HG03469 (cell line): ENCODE results near the gene RBSN.

Experiments used
- ATAC-seq: cut with Tn5 transposase; IDR thresholded peaks from one replicate; pipeline ENCODE4 v1.9.1; 2021; ENCODE audit warnings: mild to moderate bottlenecking, moderate library complexity, moderate number of reproducible peaks; ENCODE audit not compliant: unreplicated experiment

RBSN gene

DNA sequence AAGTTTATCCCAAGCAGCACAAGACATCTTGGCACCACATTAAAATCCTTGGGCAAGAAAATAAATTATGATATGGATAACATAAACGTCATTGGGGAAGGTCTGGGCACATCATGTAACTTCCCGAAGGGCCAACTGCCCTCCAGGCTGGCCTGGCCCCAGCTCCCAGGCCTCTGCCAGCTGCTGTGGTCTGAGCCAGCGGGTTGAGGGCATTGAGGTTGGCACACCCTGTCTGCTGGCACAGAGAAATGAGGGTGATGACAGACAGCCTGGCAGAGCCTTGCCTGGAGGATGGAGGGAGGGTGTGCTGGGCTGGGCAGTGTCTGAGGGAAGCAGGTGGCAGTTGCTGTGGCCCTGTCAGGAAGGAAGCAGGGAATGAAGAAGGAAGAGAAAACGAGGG lies 3.3 kb upstream of the RBSN start:
- ATAC-seq: no peak

DNA sequence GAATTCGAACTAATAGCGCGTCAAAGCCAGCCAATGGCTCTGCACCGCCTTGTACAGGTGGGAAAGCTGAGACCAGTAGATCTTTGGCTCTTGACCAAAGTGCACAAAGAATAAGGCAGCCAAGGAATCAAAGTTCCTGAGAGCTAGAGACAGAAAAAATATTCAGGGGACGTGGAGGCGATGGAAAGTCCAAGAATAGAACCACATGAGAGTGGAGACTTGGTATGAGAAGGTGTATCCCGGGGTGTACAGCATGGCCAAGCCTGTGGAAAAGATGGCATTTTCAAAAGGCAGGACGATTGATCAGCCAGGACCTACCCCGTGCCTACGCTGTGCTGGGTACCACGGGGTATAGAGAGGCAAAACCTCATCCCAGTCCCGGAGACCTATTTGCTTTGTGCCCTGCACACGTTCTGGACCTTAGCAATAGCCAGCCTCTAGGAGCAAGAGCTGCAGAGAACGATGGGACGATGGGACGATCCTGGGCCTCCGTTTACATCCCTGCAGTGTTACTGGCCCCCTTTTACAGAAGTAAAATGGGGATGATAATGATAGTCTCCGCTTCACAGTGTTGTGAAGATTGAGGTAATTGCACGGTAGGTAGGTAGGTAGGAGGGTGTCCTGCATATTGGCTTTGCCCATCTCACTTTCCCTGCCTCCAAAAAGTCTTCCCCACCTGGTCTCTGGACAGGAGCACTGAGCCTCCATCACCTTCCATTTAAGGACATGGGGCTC lies 583 bp upstream of the RBSN start:
- ATAC-seq: no peak

GRCh38 chr3:15097891-15098290 lies 1.1 kb downstream of the RBSN start:
- no peak for ATAC-seq

DNA sequence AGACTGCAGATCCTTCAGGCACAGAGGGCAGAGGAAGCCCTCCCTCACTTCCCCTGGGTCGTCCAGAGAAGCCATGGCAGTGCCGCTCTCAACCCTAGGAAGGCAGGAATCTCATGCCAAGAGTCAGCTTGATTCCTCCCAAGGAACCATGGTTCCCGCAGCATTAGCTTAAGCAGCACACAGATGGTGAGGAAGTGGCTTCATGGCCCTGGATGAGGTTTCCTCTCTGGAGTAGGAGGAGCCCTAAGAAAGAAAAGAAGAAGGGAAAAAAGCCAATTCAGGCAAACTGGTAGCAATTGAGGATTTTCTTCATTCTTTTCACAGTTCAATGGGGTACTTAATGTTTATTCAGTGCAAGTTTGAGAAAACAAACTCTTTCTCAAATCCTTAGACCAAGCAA lies 2.9 kb downstream of the RBSN start:
- no peak for ATAC-seq

DNA sequence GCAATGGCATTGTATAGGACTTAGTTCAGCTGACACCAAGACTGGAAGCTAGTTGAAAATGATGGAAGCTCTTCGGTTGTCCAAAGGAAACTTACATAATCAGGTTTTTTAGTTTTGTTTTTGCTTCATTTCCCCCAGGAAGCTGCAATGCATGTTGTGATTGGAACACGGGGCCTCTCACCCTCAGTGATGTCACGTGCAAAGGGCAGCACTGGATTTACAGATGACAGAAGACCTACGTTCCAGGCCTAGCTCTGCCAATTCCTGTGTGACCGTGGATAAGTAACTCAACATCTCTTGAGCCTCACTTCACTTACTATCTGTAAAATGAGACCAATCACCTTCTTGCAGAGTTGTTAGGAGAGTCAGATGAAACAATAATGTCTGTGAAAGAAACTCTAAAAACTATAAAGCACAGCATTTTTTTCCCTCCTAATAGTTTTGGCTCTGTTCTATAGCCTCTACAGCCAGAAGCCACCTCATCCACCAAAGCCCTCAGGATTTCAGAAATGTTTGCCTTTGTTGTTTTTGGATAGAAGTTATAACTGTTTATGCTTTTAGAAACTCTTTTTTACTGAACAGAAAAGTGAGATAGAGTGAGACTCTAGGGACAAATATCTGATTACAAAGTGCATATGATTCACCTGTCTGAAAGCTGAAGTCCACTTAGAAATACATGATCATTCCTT lies 4.6 kb downstream of the RBSN start:
- no peak for ATAC-seq

GRCh38 chr3:15092686-15093085 lies 6.3 kb downstream of the RBSN start:
- ATAC-seq: no peak

GRCh38 chr3:15091575-15091974 lies 7.4 kb downstream of the RBSN start:
- no peak for ATAC-seq

- no peak for ATAC-seq
Measured at GRCh38 chr3:15089201-15089600, 9.7 kb downstream of the RBSN start.

GRCh38 chr3:15086699-15087098 lies 12.2 kb downstream of the RBSN start:
- ATAC-seq: no peak

DNA sequence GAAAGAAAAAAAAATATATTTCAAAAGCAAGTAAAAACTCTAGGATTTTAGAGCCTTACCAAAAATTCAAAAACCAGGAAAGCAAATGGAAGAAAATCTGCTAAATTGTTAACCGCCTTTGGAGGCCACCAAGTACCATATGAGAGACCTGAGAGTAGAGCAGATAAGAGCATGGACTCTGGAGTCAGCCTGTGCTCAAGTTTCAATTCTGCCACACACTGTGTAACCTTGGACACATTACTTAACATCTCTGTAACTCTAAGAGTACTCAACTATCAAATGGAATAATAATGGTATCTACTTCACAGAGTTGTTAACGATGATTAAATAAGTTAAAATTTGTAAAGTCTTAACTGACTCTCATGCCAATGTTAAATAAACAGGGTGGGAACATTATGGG lies 12.7 kb downstream of the RBSN start:
- ATAC-seq: no peak

DNA sequence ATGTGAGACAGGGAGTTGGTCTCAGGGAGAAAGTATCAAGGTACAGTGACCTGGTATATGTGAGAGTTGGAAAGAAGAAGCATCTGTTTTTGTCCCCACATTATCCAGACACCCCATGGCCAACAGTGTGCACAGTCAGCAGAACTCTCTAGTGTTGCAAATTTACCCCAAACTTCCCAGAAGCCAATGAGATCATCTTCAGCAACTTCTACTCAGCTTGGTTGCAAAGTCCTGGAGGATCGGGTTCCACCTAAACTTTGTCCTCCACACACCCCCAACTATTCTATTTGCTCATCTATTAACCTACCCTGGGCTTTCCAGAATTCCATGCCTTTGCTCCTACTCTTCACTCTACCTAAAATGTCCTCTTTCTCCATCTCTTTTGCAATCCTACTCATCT lies 15.7 kb downstream of the RBSN start:
- ATAC-seq: no peak

- ATAC-seq: no peak
Measured at GRCh38 chr3:15081960-15082664, 16.8 kb downstream of the RBSN start.

DNA sequence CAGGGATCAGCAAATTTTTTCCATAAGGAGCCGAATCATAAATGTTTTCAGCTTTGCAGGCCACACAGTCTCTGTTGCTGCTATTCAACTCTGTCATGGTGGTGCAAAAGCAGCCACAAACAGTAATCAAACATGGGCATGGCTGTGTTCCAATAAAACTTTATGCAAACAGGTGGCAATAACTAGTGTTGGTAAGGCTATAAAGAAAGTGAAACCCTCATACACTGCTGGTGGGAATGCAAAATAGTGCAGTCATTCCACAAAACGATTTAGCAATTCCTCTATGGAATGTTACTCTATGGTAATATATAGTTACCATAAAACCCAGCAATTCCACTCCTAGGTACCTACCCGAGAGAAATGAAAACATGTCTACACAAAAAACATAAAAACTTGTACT lies 19.9 kb downstream of the RBSN start:
- ATAC-seq: no peak

GRCh38 chr3:15074500-15074899 lies 24.4 kb downstream of the RBSN start:
- ATAC-seq: no peak

DNA sequence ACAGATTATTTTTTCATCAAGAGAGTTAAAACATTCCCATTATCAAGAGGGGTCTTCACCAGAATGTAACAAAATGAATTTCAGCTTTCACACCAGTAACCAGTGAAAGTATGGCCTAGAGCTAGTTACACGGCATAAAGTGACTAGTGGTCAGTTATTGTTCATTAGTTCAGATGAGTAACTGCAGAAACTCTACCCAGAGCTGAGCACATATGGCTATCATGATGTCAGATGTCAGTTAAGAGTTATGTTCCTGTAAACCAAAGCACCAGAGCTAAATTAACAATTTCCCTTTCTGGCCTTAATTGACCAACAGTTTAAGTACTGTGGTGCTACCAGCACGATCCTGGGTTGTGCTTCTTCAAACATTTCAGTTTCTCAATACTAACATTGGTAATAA lies 27.2 kb downstream of the RBSN start:
- no peak for ATAC-seq

GRCh38 chr3:15069441-15069840 lies 29.5 kb downstream of the RBSN start:
- no peak for ATAC-seq

DNA sequence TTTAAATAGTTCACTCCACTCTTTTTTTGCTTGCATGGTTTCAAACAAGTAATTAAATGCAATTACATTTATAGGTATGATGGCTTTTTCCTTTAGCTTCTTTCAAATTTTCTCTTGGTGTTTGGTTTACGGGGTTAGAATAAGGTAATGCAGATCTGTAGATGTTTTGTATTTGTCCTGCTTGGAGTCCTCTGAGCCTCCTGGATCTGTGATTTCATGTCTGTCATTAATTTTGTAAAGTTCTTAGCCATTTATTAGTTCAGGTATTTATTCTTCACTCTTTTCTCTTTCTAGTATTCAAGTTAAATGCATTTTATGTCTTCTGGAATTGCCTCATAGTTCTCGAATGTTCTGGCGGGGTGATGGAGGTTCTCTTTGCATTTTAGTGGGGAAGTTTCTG lies 32.5 kb downstream of the RBSN start:
- no peak for ATAC-seq

- no peak for ATAC-seq
Measured at GRCh38 chr3:15065550-15066007, 33.4 kb downstream of the RBSN start.

DNA sequence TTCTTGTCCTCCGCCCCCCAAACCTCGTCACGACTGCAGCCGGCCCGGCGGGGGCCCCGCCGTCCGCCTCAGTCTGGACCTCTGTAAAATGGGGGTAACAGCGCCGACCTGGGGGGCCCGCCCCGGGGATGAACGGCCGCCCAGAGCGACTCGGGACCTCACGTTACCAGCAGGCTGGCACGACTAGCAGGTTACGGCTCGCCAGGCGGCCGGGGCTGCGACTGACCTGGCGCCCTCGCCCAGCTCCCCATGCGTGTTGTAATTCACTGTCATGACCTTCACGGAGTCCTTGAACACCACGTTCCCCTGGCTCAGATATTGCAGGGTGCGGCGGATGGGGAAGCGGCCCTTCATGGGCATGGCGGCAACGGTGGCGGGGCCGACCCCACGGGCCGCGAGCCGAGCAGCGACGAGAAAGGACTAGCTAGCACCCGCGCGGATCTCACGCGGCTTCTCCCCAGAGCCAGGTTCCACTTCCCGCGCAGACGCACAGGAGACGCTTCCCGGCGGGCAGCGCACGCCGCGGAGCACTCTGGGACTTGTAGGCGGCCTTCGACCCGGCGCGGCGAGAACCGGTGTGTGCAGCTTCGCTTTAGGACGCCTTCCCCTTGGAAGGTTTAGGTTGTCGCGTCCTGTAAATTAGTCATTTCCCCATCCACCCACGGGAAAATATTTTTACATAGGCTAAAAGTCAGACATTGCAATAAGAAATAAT lies 34.0 kb downstream of the RBSN start, which contains the start of gene MRPS25:
Gene MRPS25, minus strand, starts transcription at position 481 of the 715 bp plus-strand sequence. Its CDS starts 121 bp downstream, at position 360.
- ATAC-seq: peak; percentile 94

GRCh38 chr3:15064299-15064834 lies 34.6 kb downstream of the RBSN start:
- ATAC-seq: peak; percentile 8
